SIG-M5 treated with dmso at 0.1 percent for 504 hours (cell line): ENCODE data around the gene WWOX.

Experiments
- DNase-seq: peaks from one replicate; lab custom pipeline; 2025; ENCODE audit not compliant: unreplicated experiment; lab: John Stamatoyannopoulos, UW

WWOX gene

DNA sequence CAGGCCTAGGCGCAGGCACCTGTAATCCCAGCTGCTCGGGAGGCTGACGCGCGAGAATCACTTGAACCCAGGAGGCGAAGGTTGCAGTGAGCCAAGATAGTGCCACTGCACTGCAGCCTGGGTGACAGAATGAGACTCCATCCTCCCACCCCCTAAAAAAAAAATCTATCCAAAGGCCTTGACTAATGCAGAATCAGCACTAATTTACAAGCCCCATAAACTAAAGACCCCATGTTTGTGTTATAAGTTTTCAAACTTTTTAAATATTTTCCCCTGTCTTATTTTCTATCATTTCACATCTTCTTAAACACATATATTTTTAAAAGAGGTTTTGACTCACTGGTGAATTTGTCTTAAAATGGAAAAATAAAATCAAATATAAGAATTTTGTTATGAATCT, 713.1 kb downstream of the WWOX start:
- DNase-seq, result no peak

DNA sequence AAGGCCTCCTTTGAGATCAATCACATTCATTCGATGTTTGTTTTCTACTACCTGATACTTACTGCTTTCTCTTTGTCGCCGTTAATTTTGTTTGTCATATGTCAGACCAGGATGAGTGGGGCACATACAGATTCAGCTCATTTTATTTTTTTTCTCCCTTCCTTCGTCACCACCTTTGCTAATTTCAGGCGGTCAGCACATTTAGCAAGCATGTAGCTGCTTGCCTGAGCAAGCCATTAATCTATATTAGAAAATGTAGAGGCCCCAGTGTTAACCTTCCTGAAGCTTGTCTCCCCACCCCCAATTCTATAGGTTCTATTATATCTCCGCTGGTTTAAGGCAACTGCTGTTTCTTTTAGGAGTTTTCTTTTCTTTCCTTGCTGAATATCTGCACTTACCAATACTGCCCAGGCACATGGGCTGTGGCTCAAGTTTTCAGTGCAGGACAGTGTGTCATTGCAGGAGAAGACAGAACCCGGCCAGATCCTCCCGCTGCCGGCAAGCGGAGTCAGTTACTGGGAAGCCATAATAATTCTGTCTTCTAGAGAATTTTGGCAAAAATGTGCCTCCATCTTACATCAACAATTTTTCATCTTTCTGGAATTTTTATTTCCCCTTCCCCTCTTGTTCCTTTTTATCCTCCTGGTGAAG, 714.3 kb downstream of the WWOX start:
- no peak for DNase-seq

DNA sequence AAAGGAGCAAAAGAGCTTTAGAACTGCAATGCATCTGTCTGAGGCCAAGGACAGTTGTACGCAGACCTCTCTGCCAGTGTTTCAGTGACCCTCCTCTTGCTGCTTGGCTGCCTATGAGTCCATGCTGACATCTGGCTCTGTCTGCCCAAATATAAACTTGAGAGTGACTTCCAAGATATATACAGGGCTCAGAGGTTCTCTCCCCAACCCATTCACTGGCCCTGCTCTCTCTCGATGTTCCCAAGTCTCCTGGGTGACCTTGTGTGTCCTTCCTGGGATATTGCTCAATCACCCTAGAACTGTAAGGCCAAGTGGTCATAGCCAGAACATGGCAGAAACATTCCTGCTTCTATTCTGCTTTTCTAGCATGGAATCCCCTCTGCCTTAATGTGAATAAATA, 716.3 kb downstream of the WWOX start:
- DNase-seq, result no peak

DNA sequence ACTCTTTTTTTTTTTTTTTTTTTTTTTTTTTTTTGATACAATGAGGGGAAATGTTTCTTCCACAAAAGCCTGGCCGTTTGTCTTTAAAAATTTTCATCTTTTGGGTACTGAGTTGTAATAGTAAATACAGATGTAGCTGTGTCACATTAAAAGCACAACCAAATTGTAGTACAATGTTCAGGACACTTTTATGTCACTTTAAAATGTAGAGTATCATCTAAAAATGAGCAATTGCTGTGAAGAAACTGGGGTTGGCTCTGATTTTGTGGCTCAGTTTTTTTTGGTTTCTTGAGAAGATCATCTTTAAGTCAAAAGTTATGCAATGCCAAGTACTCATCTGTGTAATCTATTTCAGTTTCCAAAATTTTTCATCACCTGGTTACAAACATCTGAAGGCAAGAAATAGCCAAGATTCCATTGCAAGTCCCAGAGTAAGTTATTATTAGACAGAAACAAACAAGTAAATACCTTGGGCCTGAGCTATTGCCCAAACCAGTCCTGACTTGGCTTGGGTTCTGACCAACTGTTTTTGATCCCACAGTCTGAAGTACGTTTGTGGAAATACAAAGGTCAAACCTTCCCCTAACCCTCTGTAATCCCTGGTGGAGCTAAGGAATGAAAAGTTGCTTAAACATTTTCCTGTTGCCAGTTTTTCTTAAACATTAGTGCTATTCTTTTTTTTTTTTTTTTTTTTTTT, 717.2 kb downstream of the WWOX start:
- DNase-seq, result no peak

DNA sequence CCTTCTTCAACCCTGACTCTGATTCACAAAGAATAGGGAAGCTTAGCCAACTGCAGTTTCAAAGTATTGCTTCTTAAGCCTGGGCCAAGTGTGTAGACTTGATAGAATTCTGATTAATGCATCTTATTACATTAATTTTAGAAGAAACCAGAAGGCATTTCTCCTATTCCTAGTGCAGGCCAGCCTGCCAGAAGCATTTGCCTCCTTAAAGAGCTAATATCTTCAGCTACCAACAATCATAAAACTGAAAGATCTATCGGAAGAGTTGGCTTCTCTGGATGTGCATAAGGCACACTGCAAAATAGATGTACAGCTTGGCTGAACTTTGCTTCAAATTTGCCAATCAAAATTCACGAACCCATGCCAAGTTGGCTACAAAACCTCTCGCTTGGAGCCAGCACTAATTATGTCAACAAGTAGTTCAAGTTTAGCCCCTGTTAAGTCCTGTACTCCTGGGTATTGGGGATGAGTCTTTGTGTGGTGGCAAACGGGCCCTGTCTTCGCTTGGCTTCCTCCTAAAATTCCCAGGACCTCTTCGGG, 717.8 kb downstream of the WWOX start:
- no peak for DNase-seq

DNA sequence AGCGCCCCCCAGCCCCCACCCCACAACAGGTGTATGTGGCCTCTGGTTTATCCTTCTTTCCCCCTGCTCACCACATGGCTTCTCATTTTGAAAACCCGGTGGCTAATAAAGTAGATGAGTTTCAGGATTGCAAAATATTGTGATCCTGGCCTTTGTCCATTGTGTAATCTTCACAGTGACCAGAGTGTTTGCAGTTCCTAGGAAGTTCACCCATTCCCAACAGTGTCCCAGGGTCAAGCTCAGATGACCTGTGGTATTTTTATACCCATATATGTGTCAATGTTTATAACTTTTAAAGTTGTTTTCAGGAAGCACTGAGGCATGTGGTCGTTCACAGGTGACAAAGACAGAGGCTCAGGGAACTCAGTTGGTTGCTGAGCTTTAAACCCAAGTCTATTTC, 721.9 kb downstream of the WWOX start:
- DNase-seq, result no peak

DNA sequence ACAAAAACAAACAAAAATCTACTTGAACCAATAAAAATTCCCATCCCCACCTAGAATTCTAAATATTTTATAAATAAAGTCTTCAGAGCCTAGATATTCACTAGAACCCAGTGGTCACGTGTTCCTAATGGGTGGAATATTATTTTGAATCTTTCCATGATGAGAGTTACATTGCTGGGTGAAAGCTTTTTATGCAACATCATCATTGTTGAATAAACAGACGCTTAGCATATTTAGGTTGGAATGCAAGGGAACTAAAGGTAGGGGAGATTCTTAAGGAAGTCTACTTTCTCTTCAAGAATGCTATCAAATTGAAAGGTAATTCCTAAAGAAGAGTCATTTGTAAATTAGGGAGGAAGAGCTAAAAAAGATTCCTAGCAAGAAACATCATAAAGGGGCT, 723.1 kb downstream of the WWOX start:
- no peak for DNase-seq

DNA sequence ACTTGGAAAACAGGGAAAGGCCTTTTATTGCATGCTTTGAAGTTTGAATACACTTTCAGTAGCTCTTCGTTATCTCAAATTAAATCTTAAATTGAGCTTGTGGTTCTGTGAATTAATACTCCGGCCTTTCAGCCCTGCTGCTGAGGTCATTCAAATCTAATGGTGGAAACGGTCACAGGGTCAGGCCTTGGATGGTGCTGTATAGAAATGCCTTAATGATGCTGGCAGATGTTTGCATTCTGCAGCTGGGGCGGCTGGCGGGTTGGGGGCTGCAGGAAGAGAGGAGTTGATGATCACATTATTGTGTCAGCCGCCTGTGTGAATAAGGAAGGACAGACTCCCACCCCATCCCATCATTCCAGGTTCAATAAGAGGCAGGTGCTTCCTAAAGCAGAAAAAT, 723.6 kb downstream of the WWOX start:
- no peak for DNase-seq

DNA sequence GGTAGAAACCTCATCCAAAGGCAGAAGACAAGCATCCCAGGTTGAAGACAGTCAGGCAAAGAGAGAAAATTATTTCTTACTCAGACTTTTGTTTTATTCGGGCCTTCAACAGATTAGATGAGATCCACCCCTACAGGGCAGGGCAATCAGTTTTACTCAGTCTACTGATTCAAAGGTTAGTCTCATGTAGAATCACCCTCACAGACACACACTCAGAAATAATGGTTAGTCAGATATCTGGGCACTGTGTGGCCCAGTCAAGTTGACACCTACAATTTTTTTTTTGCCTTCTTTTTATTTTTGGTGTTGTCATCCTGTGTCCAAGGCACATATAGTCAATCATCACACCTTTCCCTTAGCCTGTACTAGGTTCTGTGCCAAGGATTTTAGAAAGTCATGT, 729.8 kb downstream of the WWOX start:
- no peak for DNase-seq

DNA sequence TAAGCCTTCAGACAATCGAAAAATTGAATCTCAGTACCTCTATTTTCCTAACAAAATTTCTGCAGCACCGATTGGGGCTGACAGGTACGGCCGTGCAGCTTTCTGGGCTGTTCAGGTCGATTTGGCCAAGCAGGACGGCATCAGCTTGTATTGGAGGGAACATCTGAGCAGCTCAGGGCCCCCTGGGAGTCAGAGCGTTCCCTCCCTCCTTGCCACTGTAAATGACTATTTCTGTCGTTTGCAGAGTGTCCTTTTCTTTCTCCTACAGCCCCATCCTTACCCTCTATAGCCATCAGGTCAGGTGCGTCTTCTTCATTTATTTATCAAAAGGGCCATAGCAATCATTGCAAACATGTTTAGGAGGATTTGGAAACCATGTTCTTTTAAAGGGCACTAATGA, 731.1 kb downstream of the WWOX start:
- no peak for DNase-seq

DNA sequence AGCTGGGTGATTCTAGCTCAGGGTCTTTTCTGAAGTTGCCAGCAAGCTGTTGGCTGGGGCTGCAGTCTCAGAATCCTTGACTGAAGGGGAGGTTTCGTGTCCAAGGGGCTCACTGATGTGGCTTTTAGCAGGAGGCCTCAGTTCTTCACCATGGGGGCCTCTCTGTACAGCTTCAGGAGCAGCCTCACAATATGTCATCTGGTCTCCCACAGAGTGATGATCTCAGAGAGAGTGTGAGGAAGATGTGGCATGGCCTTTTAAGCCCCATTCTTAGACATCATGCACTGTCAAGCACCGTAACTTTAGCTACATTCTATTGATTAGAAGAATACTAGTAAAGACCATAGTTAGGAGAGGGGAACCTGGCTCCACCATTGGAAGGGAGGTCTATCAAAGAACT, 732.6 kb downstream of the WWOX start:
- no peak for DNase-seq

DNA sequence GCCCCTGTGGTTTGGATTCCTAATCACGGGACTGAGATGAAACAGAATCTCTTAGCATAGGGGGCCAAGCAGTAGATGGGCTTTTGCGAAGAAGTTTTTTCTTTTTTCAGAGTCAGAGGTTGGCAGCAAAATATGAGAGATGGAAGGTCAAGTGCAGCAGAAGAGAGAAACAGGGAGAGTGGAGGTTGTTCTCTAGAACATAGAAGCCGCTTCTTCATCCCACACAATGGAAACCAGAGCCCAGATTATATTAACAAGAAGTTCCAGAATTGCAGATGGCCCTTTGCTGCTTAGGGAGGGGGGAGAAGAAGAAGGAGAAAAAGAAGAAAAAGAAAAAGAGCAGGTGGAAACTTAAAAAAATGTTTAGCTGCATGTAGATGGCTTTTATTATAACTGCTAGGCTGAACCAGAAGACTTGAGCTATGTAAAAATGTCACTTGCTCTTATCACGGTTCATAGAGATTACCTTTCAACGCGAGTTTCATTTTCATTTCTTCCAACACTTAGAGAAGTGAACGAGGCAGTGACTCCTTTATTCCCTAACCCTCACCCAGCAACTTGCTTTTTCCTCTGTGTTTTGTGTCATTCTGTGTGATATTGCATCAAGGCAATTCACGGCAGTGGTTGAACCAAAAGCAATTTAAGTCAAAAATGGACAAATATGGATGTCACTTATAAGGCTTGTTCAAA, 737.5 kb downstream of the WWOX start:
- DNase-seq, result no peak

DNA sequence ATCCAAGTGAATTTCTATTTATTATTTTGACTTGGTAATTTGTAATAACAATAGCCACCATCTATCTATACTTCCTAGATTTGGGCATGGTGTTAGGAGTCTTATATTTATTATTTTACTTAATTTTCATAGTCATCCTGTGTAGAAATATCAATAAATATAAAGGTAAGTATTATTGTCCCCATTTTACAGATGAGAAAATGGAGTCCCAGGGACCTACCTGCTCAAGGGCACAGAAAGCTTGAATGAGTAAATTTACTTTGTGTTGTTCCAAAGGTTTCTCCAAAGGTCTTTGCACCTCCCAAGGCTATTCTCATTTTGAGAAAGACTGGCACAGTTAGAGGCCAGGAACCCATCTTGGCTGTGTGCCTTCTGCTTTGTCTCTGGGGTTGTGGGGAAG, 738.3 kb downstream of the WWOX start:
- no peak for DNase-seq

DNA sequence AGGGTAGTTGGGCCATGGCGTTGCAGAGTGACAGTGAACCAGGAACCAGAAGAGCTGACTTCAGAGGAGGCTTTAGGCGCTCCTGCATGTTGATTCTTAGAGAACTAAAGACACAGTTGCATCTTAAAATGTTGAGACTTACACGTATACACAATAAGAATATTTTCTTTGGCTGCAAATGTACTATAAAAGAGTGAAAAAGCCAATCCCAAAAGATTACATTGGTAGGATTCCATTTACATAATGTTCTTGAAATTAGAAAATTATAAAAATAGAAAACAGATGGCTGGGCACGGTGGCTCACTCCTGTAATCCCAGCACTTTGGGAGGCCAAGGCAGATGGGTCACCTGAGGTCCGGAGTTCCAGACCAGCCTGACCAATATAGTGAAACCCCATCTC, 738.8 kb downstream of the WWOX start:
- no peak for DNase-seq

DNA sequence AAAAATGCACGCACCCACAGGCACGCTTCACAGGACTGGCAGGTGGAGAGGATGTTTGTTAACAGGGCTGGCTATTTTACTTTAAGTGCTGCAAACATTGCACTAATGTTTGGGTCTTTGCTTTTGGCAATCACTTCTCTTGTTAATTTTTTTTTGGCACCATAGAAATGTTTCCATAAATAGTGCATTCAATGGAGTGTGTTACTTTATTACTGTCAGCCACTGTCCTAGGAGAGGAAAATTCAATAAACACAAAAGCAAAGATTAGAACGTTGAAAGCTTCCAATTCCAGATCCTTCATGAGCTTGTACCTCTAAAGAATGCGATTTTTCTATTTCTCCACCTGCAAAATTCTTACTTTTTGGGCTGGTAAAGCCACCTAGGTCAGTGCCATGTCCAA, 743.5 kb downstream of the WWOX start:
- no peak for DNase-seq

DNA sequence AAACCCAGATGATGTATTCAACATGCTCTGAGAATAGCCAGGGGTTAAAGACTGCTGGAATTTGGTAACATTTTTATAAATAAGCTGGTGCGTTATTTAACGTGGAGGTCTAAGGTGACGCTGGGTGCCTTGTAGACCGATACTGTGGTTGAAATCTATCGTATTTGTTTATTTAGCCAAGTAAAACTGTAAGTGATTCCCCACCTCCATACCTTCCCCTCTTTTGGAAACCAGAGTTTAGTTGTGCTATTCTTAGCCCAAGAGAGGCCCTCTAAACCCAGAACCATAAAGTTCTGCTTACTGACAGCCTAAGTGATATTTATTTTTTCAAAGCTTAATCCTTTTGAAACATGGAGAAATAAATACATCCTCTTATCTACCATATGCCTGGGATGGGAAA, 744.5 kb downstream of the WWOX start:
- no peak for DNase-seq

DNA sequence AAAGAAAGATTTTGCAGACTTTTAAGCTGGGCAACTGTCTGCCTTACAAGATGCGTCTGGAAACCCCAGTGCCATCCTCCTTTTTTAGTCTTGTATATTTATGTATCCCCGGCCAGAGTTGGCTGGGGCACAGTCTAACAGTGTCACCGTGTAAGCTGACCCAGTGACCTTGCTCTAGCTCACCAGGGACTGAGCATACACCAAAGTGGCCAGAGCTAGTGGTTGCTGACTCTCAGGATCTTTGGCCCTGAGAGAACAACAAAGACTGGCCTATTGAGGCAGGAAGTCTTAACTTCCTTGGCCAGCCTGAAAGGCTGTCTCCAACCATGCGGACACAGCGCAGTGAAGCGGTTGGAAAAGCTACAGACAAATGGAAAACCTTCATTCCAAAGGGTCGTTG, 745.2 kb downstream of the WWOX start:
- no peak for DNase-seq

DNA sequence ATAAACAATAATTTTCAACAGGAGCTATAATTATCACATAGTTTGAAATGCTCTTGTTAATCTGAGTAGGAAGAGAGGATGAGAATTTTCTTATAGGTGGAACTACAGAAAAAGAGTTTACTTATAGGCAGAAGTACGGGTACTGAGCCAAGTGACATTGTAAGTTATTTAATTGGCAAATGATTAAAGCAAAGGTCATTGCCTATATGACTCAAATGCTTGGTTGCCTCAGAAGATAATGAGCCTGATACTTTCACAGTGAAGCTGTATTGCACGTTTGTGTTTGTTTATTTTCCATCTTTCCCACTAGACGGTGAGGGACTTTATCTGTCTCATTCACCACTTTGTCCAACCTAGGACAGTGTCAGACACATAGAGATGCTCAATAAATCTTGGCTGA, 751.8 kb downstream of the WWOX start:
- no peak for DNase-seq

DNA sequence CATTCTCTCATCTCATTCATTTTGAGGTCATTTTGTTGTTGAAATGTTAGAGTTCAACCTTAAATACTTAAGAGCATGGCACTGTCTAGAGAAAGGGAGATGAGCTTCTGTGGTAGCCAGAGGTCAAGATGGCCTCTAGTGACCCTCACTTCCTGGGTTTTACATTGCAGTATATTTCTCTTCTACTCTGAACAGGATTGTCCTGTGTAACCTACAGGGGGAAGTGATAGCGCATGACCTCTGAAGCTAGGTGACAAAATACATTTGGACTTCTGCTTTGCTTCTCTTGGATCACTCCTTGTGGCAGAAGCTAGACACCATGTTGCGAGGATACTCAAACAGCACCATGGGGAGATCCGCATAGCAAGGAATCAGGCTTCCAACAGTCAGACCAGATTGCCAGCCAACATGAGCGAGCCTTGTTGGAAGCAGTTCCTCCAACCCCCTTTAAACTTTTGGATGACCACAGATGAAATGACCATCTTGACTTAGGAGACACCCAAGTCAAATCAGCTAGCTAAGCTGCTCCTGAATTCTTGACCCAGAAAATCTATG, 752.7 kb downstream of the WWOX start:
- no peak for DNase-seq

DNA sequence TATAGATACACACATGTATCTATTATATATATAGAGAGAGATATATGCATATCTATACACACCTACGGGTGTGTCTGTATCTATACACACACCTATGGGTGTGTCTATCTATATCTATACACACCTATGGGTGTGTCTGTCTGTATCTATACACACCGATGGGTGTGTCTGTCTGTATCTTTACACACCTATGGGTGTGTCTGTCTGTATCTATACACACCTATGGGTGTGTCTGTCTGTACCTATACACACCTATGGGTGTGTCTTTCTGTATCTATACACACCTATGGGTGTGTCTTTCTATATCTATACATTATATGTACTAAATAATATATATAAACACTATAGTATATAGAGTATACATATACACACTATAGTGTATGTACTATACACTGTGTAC, 762.6 kb downstream of the WWOX start:
- DNase-seq, result no peak

DNA sequence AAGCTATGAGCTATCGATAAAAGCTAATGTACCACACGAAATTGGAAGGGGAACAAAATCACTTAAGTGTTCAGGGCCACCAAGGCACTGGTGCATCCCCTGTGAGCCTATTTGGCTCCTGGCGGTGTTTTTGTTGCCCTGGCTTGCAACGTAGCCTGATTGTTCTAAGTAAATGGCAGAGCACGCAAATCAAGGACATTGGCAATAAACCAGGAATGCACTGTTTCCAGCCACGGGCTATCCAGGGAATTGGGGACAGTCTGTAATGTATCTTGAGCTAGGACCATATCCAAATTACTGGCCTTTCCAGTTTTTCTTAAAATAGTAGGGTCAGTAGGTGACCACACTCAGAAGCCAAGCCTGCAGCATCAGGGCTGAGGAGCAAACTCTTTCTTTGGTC, 767.1 kb downstream of the WWOX start:
- DNase-seq, result no peak

DNA sequence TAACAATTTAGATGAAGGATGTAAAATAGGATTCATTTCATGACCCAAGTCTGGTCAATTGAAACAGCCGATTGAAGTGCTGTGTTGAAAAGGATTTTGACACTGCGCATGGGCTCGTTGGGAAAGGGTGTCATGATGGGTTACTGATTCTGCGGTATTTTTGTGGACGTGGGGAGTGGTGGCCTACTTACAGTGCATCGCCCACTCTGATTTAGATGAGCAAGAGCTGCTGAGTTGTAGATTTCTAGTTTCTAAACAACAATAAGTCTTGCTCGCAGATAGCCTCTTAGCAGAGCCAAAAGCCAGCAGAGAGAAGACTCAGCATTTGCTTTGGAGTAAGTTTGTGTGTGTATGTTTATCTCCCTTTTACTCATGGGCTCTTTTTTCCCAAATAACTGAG, 770.0 kb downstream of the WWOX start:
- no peak for DNase-seq
